Activated naive CD8-positive, alpha-beta T cell treated with anti-CD3 and anti-CD28 coated beads, Interleukin-2, amount 10 ng/mL, durations not matched to agents 7 days and 5 days (primary cell): ENCODE results near the gene TP53BP2. TPM values are rescaled to one million over a fixed set of nuclear protein-coding genes. Genes with fewer than 3 reads are reported as not detected.
"Not testable (repeated sequence)": the region's sequence is repeated elsewhere in the genome, so short reads cannot be mapped to it uniquely, and the experiment has no call there.

ENCODE experiments used
- ATAC-seq: fragments of 150-1000 bp; cut with Tn5 transposase; one replicate; pipeline ENCODE4 v1.10.0; 2021; ENCODE audit warnings: low read depth, moderate library complexity
- POLR2A ChIA-PET: fragments of 350-600 bp; sonication (Branson Sonifier 250); formaldehyde crosslinking; loops from one replicate; lab custom pipeline; 2021; ENCODE audit warnings: antibody characterized with exemption; lab: Charles Lee
- DNase-seq: peaks from one replicate; pipeline ENCODE4 v3.0.0; 2021
- H3K27ac Mint-ChIP-seq: one replicate; pipeline ENCODE4 v1.8.0; 2022; ENCODE audit warnings: mild to moderate bottlenecking, mixed read lengths
- H3K27me3 Mint-ChIP-seq: one replicate; pipeline ENCODE4 v1.8.0; 2022; ENCODE audit warnings: mild to moderate bottlenecking, moderate library complexity, mixed read lengths
- H3K36me3 Mint-ChIP-seq: one replicate; pipeline ENCODE4 v1.8.0; 2021; ENCODE audit warnings: mild to moderate bottlenecking, mixed read lengths
- H3K4me1 Mint-ChIP-seq: one replicate; pipeline ENCODE4 v1.8.0; 2021; ENCODE audit warnings: mixed read lengths
- H3K4me3 Mint-ChIP-seq: one replicate; pipeline ENCODE4 v1.8.0; 2022; ENCODE audit warnings: mild to moderate bottlenecking, moderate library complexity, mixed read lengths
- H3K9me3 Mint-ChIP-seq: one replicate; pipeline ENCODE4 v1.8.0; 2021; ENCODE audit warnings: mixed read lengths
- total RNA-seq, 2 experiments: library from RNA; stranded (reverse); gene quantifications; one replicate each; pipeline ENCODE4 v1.2.3, GENCODE V29; 2021

The TP53BP2 gene, protein sequence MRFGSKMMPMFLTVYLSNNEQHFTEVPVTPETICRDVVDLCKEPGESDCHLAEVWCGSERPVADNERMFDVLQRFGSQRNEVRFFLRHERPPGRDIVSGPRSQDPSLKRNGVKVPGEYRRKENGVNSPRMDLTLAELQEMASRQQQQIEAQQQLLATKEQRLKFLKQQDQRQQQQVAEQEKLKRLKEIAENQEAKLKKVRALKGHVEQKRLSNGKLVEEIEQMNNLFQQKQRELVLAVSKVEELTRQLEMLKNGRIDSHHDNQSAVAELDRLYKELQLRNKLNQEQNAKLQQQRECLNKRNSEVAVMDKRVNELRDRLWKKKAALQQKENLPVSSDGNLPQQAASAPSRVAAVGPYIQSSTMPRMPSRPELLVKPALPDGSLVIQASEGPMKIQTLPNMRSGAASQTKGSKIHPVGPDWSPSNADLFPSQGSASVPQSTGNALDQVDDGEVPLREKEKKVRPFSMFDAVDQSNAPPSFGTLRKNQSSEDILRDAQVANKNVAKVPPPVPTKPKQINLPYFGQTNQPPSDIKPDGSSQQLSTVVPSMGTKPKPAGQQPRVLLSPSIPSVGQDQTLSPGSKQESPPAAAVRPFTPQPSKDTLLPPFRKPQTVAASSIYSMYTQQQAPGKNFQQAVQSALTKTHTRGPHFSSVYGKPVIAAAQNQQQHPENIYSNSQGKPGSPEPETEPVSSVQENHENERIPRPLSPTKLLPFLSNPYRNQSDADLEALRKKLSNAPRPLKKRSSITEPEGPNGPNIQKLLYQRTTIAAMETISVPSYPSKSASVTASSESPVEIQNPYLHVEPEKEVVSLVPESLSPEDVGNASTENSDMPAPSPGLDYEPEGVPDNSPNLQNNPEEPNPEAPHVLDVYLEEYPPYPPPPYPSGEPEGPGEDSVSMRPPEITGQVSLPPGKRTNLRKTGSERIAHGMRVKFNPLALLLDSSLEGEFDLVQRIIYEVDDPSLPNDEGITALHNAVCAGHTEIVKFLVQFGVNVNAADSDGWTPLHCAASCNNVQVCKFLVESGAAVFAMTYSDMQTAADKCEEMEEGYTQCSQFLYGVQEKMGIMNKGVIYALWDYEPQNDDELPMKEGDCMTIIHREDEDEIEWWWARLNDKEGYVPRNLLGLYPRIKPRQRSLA
- 10 to 100 TPM; 35.4 to 37.2 TPM for total RNA-seq

- peaks cover 2% of the 10 kb centered on the region for H3K36me3 Mint-ChIP-seq
- H3K4me3 Mint-ChIP-seq: peak within 1 kb of the TSS; percentile 98
- POLR2A ChIA-PET: interaction anchor here (0.6 to 2.7 kb wide), 13 partner anchors 11 to 1133 kb away, joined by 3 to 24 read pairs (median 3); no protein-coding TSS in a partner anchor
- H3K9me3 Mint-ChIP-seq: peaks cover 6% of the 10 kb centered on the region
- no peaks in the 10 kb centered on the region for H3K27me3 Mint-ChIP-seq
- H3K27ac Mint-ChIP-seq: peak within 1 kb of the TSS; percentile 96
- H3K4me1 Mint-ChIP-seq: peaks cover 26% of the 10 kb centered on the region
- DNase-seq (peak; percentile 94), ATAC-seq (peak; percentile 81)
Measured at GRCh38 chr1:223845810-223846682, at the start of gene TP53BP2. TSS of gene TP53BP2 (minus strand) at chr1:223845947. CDS start at chr1:223845680, 267 bp downstream.

GRCh38 chr1:223890494-223890893 is 44.7 kb upstream of the TP53BP2 start:
- H3K36me3 Mint-ChIP-seq, H3K4me3 Mint-ChIP-seq, H3K4me1 Mint-ChIP-seq, POLR2A ChIA-PET, DNase-seq, ATAC-seq, H3K27ac Mint-ChIP-seq, H3K9me3 Mint-ChIP-seq, H3K27me3 Mint-ChIP-seq: not testable (repeated sequence)

GRCh38 chr1:223889319-223889718 is 43.6 kb upstream of the TP53BP2 start:
- ATAC-seq, H3K4me1 Mint-ChIP-seq, H3K27ac Mint-ChIP-seq, H3K27me3 Mint-ChIP-seq, H3K9me3 Mint-ChIP-seq, POLR2A ChIA-PET, DNase-seq, H3K4me3 Mint-ChIP-seq, H3K36me3 Mint-ChIP-seq: not testable (repeated sequence)

DNA sequence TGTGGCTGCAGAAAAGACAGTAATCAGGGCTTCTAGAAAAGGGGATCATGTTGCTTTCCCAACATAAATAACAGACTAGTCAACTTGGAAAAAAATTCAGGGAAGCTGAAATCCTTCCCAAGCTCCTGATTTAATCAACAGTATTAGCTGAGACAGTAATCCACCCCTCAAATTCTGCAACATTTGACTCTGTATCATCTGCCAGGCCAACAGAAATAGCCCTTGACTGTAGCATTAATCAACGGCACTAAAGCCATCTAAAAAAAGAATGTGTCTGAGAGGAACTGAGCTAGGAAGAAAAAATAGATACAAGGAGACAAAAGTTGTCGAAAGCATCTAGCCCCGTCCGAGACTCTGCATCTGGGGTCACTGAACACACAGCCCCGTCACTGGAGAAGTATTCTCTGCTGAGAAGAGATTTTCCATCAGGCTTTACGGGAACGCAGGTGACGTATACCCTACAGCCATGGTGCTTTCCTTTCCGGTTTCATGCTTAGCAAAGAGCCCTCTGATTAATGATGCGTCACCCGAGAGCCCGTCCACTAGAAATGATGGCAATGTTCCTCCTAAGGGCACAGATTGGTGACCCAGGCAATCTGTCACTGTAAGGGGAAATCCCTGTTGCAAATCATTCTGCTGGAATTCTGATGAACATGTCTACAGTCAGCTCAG is 42.1 kb upstream of the TP53BP2 start:
- Mint-ChIP-seq H3K27me3 (no peaks in the 10 kb centered on the region), H3K27ac (no peak overlapping the region), H3K4me1 (no peaks in the 10 kb centered on the region), H3K4me3 (no peak overlapping the region), H3K36me3 (no peaks in the 10 kb centered on the region), H3K9me3 (no peaks in the 10 kb centered on the region)
- POLR2A ChIA-PET: interaction anchor here (0.7 kb wide), 1 partner anchor 164 kb away, joined by 4 read pairs; no protein-coding TSS in a partner anchor
- DNase-seq (no peak), ATAC-seq (no peak)

GRCh38 chr1:223886516-223886921 is 40.8 kb upstream of the TP53BP2 start:
- Mint-ChIP-seq H3K27me3 (no peaks in the 10 kb centered on the region), H3K27ac (no peak overlapping the region), H3K36me3 (no peaks in the 10 kb centered on the region), H3K4me1 (no peaks in the 10 kb centered on the region), H3K9me3 (no peaks in the 10 kb centered on the region), H3K4me3 (no peak overlapping the region)
- DNase-seq (no peak), ATAC-seq (no peak)
- POLR2A ChIA-PET: no interaction called here

DNA sequence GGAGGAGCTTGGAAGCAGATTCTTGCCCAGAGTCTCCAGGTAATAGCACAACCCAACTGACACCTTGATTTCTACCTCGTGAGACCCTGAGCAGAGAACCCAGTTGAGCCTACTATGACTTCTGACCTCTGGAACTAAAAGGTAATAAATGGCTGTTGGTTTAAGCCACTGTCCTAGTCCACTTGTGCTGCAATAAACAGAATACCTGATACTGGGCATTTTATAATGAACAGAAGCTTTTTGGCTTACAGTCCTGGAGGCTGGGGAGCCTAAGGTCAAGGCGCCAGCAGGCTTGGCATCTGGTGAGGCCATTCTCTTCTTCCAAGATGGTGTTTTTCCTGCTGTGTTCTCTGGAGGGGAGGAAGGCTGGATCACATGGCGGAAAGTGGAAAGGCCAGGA is 39.9 kb upstream of the TP53BP2 start:
- ATAC-seq: no peak
- Mint-ChIP-seq H3K4me1 (no peaks in the 10 kb centered on the region), H3K9me3 (no peaks in the 10 kb centered on the region), H3K27ac (no peak overlapping the region), H3K27me3 (peaks cover 4% of the 10 kb centered on the region), H3K4me3 (no peak overlapping the region), H3K36me3 (no peaks in the 10 kb centered on the region)
- POLR2A ChIA-PET: no interaction called here
- DNase-seq: no peak

GRCh38 chr1:223878598-223879325 is 33.0 kb upstream of the TP53BP2 start:
- POLR2A ChIA-PET: no interaction called here
- no peak overlapping the region for H3K27ac Mint-ChIP-seq
- H3K27me3 Mint-ChIP-seq: peaks cover 21% of the 10 kb centered on the region
- no peaks in the 10 kb centered on the region for H3K9me3 Mint-ChIP-seq
- H3K4me3 Mint-ChIP-seq: no peak overlapping the region
- H3K36me3 Mint-ChIP-seq: no peaks in the 10 kb centered on the region
- no peaks in the 10 kb centered on the region for H3K4me1 Mint-ChIP-seq
- ATAC-seq (no peak), DNase-seq (no peak)

DNA sequence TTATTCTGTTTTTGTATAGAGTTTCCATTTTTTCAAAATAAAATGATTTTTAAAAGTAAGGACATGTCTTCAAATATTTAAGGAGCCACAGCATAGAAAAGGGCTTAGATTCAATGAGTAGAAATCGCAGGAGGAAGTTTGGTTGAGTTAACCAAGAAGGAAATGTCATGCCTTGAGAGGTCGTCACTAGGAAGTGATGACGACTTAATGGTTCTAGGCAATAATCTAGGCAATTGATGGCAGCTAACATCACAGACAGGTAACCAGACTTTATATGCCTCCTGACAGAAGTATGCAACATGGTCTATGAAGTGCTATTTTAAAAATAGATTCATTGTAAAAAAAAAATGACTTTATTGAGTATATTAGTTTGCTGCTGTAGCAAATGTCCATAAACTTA is 32.1 kb upstream of the TP53BP2 start:
- no peaks in the 10 kb centered on the region for H3K4me1 Mint-ChIP-seq
- no peak for ATAC-seq
- H3K4me3 Mint-ChIP-seq: no peak overlapping the region
- peaks cover 24% of the 10 kb centered on the region for H3K27me3 Mint-ChIP-seq
- POLR2A ChIA-PET: no interaction called here
- no peak for DNase-seq
- H3K9me3 Mint-ChIP-seq: no peaks in the 10 kb centered on the region
- H3K36me3 Mint-ChIP-seq: no peaks in the 10 kb centered on the region
- H3K27ac Mint-ChIP-seq: no peak overlapping the region

GRCh38 chr1:223876590-223876989 is 30.8 kb upstream of the TP53BP2 start:
- DNase-seq: no peak
- Mint-ChIP-seq H3K4me3 (no peak overlapping the region), H3K36me3 (no peaks in the 10 kb centered on the region), H3K27ac (no peak overlapping the region), H3K27me3 (peaks cover 29% of the 10 kb centered on the region), H3K9me3 (no peaks in the 10 kb centered on the region), H3K4me1 (no peaks in the 10 kb centered on the region)
- POLR2A ChIA-PET: no interaction called here
- no peak for ATAC-seq

GRCh38 chr1:223873044-223873443 is 27.3 kb upstream of the TP53BP2 start:
- H3K9me3 Mint-ChIP-seq: no peaks in the 10 kb centered on the region
- no peak overlapping the region for H3K27ac Mint-ChIP-seq
- no peaks in the 10 kb centered on the region for H3K36me3 Mint-ChIP-seq
- no peak overlapping the region for H3K4me3 Mint-ChIP-seq
- H3K27me3 Mint-ChIP-seq: peaks cover 26% of the 10 kb centered on the region
- DNase-seq (no peak), ATAC-seq (no peak)
- no peaks in the 10 kb centered on the region for H3K4me1 Mint-ChIP-seq
- POLR2A ChIA-PET: no interaction called here

DNA sequence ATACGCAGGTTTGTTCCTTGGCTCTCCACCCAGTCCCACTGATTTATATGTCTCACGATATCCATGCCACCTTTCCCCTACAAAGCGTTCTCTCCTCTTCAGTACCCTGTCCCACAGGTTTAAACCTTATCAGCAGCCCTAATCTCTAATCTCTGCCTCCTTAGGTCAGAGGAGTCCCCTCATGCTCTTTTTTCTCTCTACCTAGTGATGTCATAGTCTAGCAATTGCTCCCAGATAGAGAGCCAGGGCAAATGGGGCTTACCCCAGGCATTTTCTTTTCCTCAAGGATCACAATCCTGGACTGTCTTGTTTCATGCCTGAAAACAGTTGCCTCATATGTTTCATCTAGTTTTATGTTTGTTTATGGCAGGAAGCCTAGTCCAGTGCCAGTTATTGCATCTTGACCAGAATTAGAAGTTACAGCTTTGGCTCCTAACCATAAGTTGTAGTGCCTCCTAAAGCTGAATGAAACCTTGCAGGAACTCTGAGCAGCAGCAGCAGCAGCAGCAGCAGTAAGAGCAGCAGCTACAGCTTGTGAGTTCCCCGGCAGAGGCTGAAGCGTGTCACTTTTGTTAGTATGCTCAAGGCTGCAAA is 26.7 kb upstream of the TP53BP2 start:
- POLR2A ChIA-PET: no interaction called here
- Mint-ChIP-seq H3K27ac (no peak overlapping the region), H3K36me3 (no peaks in the 10 kb centered on the region), H3K4me1 (no peaks in the 10 kb centered on the region), H3K9me3 (no peaks in the 10 kb centered on the region), H3K27me3 (peaks cover 30% of the 10 kb centered on the region), H3K4me3 (no peak overlapping the region)
- DNase-seq (no peak), ATAC-seq (no peak)
